ENCODE results near the gene ITGB6.

Gene ITGB6

GRCh38 chr2:160210599-160211138, 10.6 kb upstream of the ITGB6 start:
- no peak overlapping the region for H3K4me2 ChIP-seq (ENCODE audit: insufficient read depth, low read length)
- DNase-seq = peak; percentile 73
- TF ChIP-seq EZH2 (IDR thresholded peaks at IDR 0.05; ENCODE audit: borderline replicate concordance, low read depth, low read length, severe bottlenecking) (no peak), CTCF (IDR thresholded peaks at IDR 0.05; ENCODE audit: borderline replicate concordance, extremely low read depth, low read length, poor library complexity, severe bottlenecking) (peak; percentile 75)

GRCh38 chr2:160209516-160209856, 9.4 kb upstream of the ITGB6 start:
- H3K9ac ChIP-seq (ENCODE audit: low read depth, low read length) = no peak overlapping the region
- DNase-seq (no peak), ATAC-seq (ENCODE audit: insufficient read depth, low read depth) (no peak)
- H3K27ac ChIP-seq (ENCODE audit: low read length) = no peak overlapping the region
- no peaks in the 10 kb centered on the region for H3K9me3 ChIP-seq (ENCODE audit: insufficient read depth, low read length, severe bottlenecking)
- H3K79me2 ChIP-seq (ENCODE audit: insufficient read depth, low read length) = no peaks in the 10 kb centered on the region
- H3K4me3 ChIP-seq (ENCODE audit: low read depth in 1 of 2, low read length in 2 of 2) = no peak overlapping the region
- H2AFZ ChIP-seq (ENCODE audit: low read depth, low read length) = no peak overlapping the region; the same call in 1 of the 2 replicates
- TF ChIP-seq EZH2 (IDR thresholded peaks at IDR 0.05; ENCODE audit: borderline replicate concordance, low read depth, low read length, severe bottlenecking) = no peak
- TF ChIP-seq CTCF (IDR thresholded peaks at IDR 0.05; ENCODE audit: borderline replicate concordance, extremely low read depth, low read length, poor library complexity, severe bottlenecking) = no peak
- no peaks in the 10 kb centered on the region for H3K27me3 ChIP-seq (ENCODE audit: insufficient read depth, low read length, poor library complexity)
- no peaks in the 10 kb centered on the region for H4K20me1 ChIP-seq (ENCODE audit: insufficient read depth, low read length)
- no peaks in the 10 kb centered on the region for H3K36me3 ChIP-seq (ENCODE audit: insufficient read depth, low read length)
- H3K4me1 ChIP-seq (ENCODE audit: insufficient read depth, low read length) = peaks cover 42% of the 10 kb centered on the region
- no peak overlapping the region for H3K4me2 ChIP-seq (ENCODE audit: insufficient read depth, low read length)

More at GRCh38 chr2:160210599-160211138, 10.6 kb upstream of the ITGB6 start:
- Histone ChIP-seq H3K4me1 (ENCODE audit: insufficient read depth, low read length) (peaks cover 38% of the 10 kb centered on the region), H3K79me2 (ENCODE audit: insufficient read depth, low read length) (no peaks in the 10 kb centered on the region), H3K27ac (ENCODE audit: low read length) (no peak overlapping the region), H4K20me1 (ENCODE audit: insufficient read depth, low read length) (no peaks in the 10 kb centered on the region), H3K9me3 (ENCODE audit: insufficient read depth, low read length, severe bottlenecking) (no peaks in the 10 kb centered on the region), H3K27me3 (ENCODE audit: insufficient read depth, low read length, poor library complexity) (no peaks in the 10 kb centered on the region), H3K36me3 (ENCODE audit: insufficient read depth, low read length) (no peaks in the 10 kb centered on the region), H3K9ac (ENCODE audit: low read depth, low read length) (no peak overlapping the region), H2AFZ (ENCODE audit: low read depth, low read length) (no peak overlapping the region), H3K4me3 (ENCODE audit: low read depth in 1 of 2, low read length in 2 of 2) (no peak overlapping the region)
- 0 out of 3 replicates have a peak, but pooled peaks have one; percentile 32 for ATAC-seq (ENCODE audit: insufficient read depth, low read depth)

- TF ChIP-seq EZH2 (IDR thresholded peaks at IDR 0.05; ENCODE audit: borderline replicate concordance, low read depth, low read length, severe bottlenecking) (no peak), CTCF (IDR thresholded peaks at IDR 0.05; ENCODE audit: borderline replicate concordance, extremely low read depth, low read length, poor library complexity, severe bottlenecking) (no peak)
- ATAC-seq (ENCODE audit: insufficient read depth, low read depth) (no peak), DNase-seq (no peak)
- Histone ChIP-seq H3K36me3 (ENCODE audit: insufficient read depth, low read length) (no peaks in the 10 kb centered on the region), H3K4me1 (ENCODE audit: insufficient read depth, low read length) (peaks cover 36% of the 10 kb centered on the region), H2AFZ (ENCODE audit: low read depth, low read length) (no peak overlapping the region; the same call in 1 of the 2 replicates), H3K27me3 (ENCODE audit: insufficient read depth, low read length, poor library complexity) (no peaks in the 10 kb centered on the region), H3K9me3 (ENCODE audit: insufficient read depth, low read length, severe bottlenecking) (no peaks in the 10 kb centered on the region), H3K79me2 (ENCODE audit: insufficient read depth, low read length) (no peaks in the 10 kb centered on the region), H3K9ac (ENCODE audit: low read depth, low read length) (no peak overlapping the region), H3K4me2 (ENCODE audit: insufficient read depth, low read length) (no peak overlapping the region), H4K20me1 (ENCODE audit: insufficient read depth, low read length) (no peaks in the 10 kb centered on the region), H3K4me3 (ENCODE audit: low read depth in 1 of 2, low read length in 2 of 2) (no peak overlapping the region), H3K27ac (ENCODE audit: low read length) (no peak overlapping the region)
Measured at GRCh38 chr2:160208655-160209515, 8.8 kb upstream of the ITGB6 start.
